B cell (primary cell): Measurements from ENCODE around the gene ADGRV1. TPM values are rescaled to one million over a fixed set of nuclear protein-coding genes. Genes with fewer than 3 reads are reported as not detected.

Source experiments
- ATAC-seq: fragments of 200-7000 bp; cut with Tn5 transposase; one replicate; pipeline ENCODE4 v1.10.0; 2021; ENCODE audit warnings: low read depth, mild to moderate bottlenecking, moderate number of reproducible peaks, moderate library complexity
- CTCF ChIA-PET: fragments of 350-600 bp; sonication (Branson Sonifier 250); formaldehyde crosslinking; loops from one replicate; lab custom pipeline; 2021; ENCODE audit warnings: antibody characterized with exemption, inconsistent platforms; lab: Charles Lee
- POLR2A ChIA-PET: fragments of 350-600 bp; sonication (Branson Sonifier 250); formaldehyde crosslinking; loops from one replicate; lab custom pipeline; 2021; ENCODE audit warnings: antibody characterized with exemption; lab: Charles Lee
- DNase-seq: peaks from one replicate; pipeline ENCODE4 v3.0.0; 2013
- H2AFZ ChIP-seq: 2 replicates; pipeline ENCODE4 v1.6.1; 2012; ENCODE audit warnings: mild to moderate bottlenecking, low read depth, low read length; ENCODE audit not compliant: insufficient read depth, poor library complexity, severe bottlenecking
- H3K27ac ChIP-seq, 2 donors: 1 replicate in 1 of 2; 2 replicates in 1 of 2; pipeline ENCODE4 v1.5.1; 2012 to 2013; ENCODE audit warnings: low read length in 2 of 2, mild to moderate bottlenecking in 2 of 2, moderate library complexity in 1 of 2
- H3K27me3 ChIP-seq, 4 experiments: fragments of 200-600 bp in 1 of 4; sonication (generic) in 1 of 4; replicated peaks in 1 of 4; 1 replicate in 2 of 4; 2 replicates in 2 of 4; pipeline versions ENCODE4 v1.6.1 to v1.7.0; 2013 to 2016; ENCODE audit warnings: low read length in 3 of 4, mild to moderate bottlenecking in 2 of 4, mixed read lengths in 1 of 4, moderate library complexity in 1 of 4; ENCODE audit not compliant: insufficient read depth in 4 of 4, control insufficient read depth in 3 of 4; ENCODE audit errors: control extremely low read depth in 1 of 4
- H3K36me3 ChIP-seq, 2 experiments: replicated peaks in 1 of 2; 1 replicate in 1 of 2; 2 replicates in 1 of 2; pipeline versions ENCODE4 v1.6.1 to v1.7.1; 2013; ENCODE audit warnings: low read length in 1 of 2; ENCODE audit not compliant: insufficient read depth in 2 of 2, control insufficient read depth in 1 of 2; ENCODE audit errors: control extremely low read depth in 1 of 2, extremely low read depth in 1 of 2
- H3K4me1 ChIP-seq, 2 donors: fragments of 200-600 bp in 1 of 2; sonication (generic) in 1 of 2; 1 replicate in 1 of 2; 2 replicates in 1 of 2; pipeline versions ENCODE4 v1.5.1 to v1.6.1; 2013 to 2017; ENCODE audit warnings: low read length in 2 of 2; ENCODE audit not compliant: control insufficient read depth in 2 of 2, insufficient read depth in 2 of 2
- H3K4me2 ChIP-seq: replicated peaks from 2 replicates; pipeline ENCODE3; 2012; ENCODE audit warnings: mild to moderate bottlenecking, low read depth, low read length; ENCODE audit not compliant: poor library complexity, severe bottlenecking
- H3K4me3 ChIP-seq, 5 experiments: fragments of 200-600 bp in 1 of 5; sonication (generic) in 1 of 5; 1 replicate in 3 of 5; 2 replicates in 2 of 5; pipeline versions ENCODE4 v1.5.1 to v1.7.0; 2011 to 2016; ENCODE audit warnings: low read length in 4 of 5, mild to moderate bottlenecking in 4 of 5, low read depth in 2 of 5, control low read depth in 1 of 5, moderate library complexity in 1 of 5; ENCODE audit not compliant: insufficient read depth in 1 of 5; ENCODE audit errors: control extremely low read depth in 1 of 5, extremely low read depth in 1 of 5
- H3K79me2 ChIP-seq: fragments of 200-600 bp; sonication (generic); one replicate; pipeline ENCODE4 v1.6.0; 2016; ENCODE audit warnings: low read length; ENCODE audit not compliant: control insufficient read depth, insufficient read depth
- H3K9ac ChIP-seq: fragments of 200-600 bp; sonication (generic); 2 replicates; pipeline ENCODE4 v1.6.1; 2017; ENCODE audit warnings: mild to moderate bottlenecking, low read length, moderate library complexity
- H3K9me3 ChIP-seq, 3 donors: one replicate each; pipeline versions ENCODE4 v1.6.1 to v1.7.1; 2013; ENCODE audit warnings: low read length in 2 of 3; ENCODE audit not compliant: control insufficient read depth in 2 of 3, insufficient read depth in 1 of 3; ENCODE audit errors: control extremely low read depth in 1 of 3
- H4K20me1 ChIP-seq: 2 replicates; pipeline ENCODE4 v1.6.0; 2012; ENCODE audit warnings: mild to moderate bottlenecking, low read length; ENCODE audit not compliant: insufficient read depth, control insufficient read depth, poor library complexity, severe bottlenecking
- H3K27ac Mint-ChIP-seq: one replicate; pipeline ENCODE4 v1.8.0; 2021; ENCODE audit warnings: mixed read lengths
- H3K27me3 Mint-ChIP-seq: one replicate; pipeline ENCODE4 v1.8.0; 2021; ENCODE audit warnings: mixed read lengths
- H3K4me1 Mint-ChIP-seq: one replicate; pipeline ENCODE4 v1.8.0; 2021; ENCODE audit warnings: mixed read lengths
- H3K4me3 Mint-ChIP-seq: one replicate; pipeline ENCODE4 v1.8.0; 2021; ENCODE audit warnings: mixed read lengths
- H3K9me3 Mint-ChIP-seq: one replicate; pipeline ENCODE4 v1.8.0; 2022; ENCODE audit warnings: mixed read lengths; ENCODE audit not compliant: insufficient read depth
- EZH2 ChIP-seq: IDR thresholded peaks from 2 replicates; pipeline ENCODE4 v1.6.1; 2012; ENCODE audit warnings: borderline replicate concordance, low read depth, mild to moderate bottlenecking, moderate library complexity, low read length; ENCODE audit not compliant: insufficient read depth, poor library complexity, severe bottlenecking
- WGBS: methylation state at CpG from one replicate; pipeline ENCODE4 v1.1.5; 2013; ENCODE audit warnings: missing lambda C conversion rate; ENCODE audit not compliant: insufficient coverage; 5-methylcytosine and 5-hydroxymethylcytosine counted together
- intact Hi-C: fragments of 100-400 bp; cut with micrococcal nuclease; formaldehyde crosslinking; loops from one replicate; pipeline ENCODE4 v1.10.0; 2022
- polyA plus RNA-seq: library from polyadenylated mRNA; depleted of rRNA; stranded (reverse); fragments of >200 nt; gene quantifications from 2 replicates; pipeline ENCODE4 v1.2.3, GENCODE V29; 2012
- total RNA-seq, 2 donors: library from RNA; stranded (reverse); fragments of 120-200 nt in 1 of 2; gene quantifications; 1 replicate in 1 of 2; 2 replicates in 1 of 2; pipeline versions ENCODE4 v1.2.3 to v1.2.4, GENCODE V29; 2013 to 2022
- TF ChIP-seq, protein P1 (sequence below): fragments of 200-600 bp; IDR thresholded peaks from one replicate; pipeline ENCODE4 v1.8.0; 2022; ENCODE audit warnings: antibody characterized with exemption, mild to moderate bottlenecking

Gene ADGRV1
- total and polyA plus RNA-seq, 2 donors (not counting 1 experiment from before 2014, with no cell fraction given), result 0.07 TPM; not detected in 1

GRCh38 chr5:91135475-91136248 is 577.1 kb downstream of the ADGRV1 start:
- no peak overlapping the region for H3K27ac Mint-ChIP-seq

GRCh38 chr5:91136271-91136670 is 577.7 kb downstream of the ADGRV1 start:
- ATAC-seq, result no peak
- CTCF ChIA-PET, result no interaction called here
- WGBS, result no CpG with 5 or more reads among the region's 1 CpG
- H3K4me2 ChIP-seq, result no peak overlapping the region
- H3K36me3 ChIP-seq, result no peaks in the 10 kb centered on the region
- no peak for TF ChIP-seq EZH2
- TF ChIP-seq, protein P1, sequence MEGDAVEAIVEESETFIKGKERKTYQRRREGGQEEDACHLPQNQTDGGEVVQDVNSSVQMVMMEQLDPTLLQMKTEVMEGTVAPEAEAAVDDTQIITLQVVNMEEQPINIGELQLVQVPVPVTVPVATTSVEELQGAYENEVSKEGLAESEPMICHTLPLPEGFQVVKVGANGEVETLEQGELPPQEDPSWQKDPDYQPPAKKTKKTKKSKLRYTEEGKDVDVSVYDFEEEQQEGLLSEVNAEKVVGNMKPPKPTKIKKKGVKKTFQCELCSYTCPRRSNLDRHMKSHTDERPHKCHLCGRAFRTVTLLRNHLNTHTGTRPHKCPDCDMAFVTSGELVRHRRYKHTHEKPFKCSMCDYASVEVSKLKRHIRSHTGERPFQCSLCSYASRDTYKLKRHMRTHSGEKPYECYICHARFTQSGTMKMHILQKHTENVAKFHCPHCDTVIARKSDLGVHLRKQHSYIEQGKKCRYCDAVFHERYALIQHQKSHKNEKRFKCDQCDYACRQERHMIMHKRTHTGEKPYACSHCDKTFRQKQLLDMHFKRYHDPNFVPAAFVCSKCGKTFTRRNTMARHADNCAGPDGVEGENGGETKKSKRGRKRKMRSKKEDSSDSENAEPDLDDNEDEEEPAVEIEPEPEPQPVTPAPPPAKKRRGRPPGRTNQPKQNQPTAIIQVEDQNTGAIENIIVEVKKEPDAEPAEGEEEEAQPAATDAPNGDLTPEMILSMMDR, result no peak
- no peaks in the 10 kb centered on the region for H3K79me2 ChIP-seq
- POLR2A ChIA-PET, result no interaction called here
- no peaks in the 10 kb centered on the region for H3K4me1 ChIP-seq
- H3K27ac Mint-ChIP-seq, result no peak overlapping the region
- no peak overlapping the region for H3K27ac ChIP-seq
- H3K9me3 ChIP-seq, result no peaks in the 10 kb centered on the region
- H2AFZ ChIP-seq, result no peak overlapping the region
- DNase-seq, result no peak
- H3K27me3 ChIP-seq, result no peaks in the 10 kb centered on the region
- intact Hi-C loops, result no loop called here
- no peaks in the 10 kb centered on the region for H3K4me1 Mint-ChIP-seq
- H3K4me3 Mint-ChIP-seq, result no peak overlapping the region
- H3K9me3 Mint-ChIP-seq, result no peaks in the 10 kb centered on the region
- peaks cover 3% of the 10 kb centered on the region for H3K27me3 Mint-ChIP-seq
- no peak overlapping the region for H3K9ac ChIP-seq
- H4K20me1 ChIP-seq, result no peaks in the 10 kb centered on the region
- no peak overlapping the region for H3K4me3 ChIP-seq

More at GRCh38 chr5:91135475-91136248, 577.1 kb downstream of the ADGRV1 start:
- Histone ChIP-seq H3K4me1 (no peaks in the 10 kb centered on the region), H3K36me3 (no peaks in the 10 kb centered on the region), H3K9me3 (no peaks in the 10 kb centered on the region), H3K4me3 (no peak overlapping the region), H4K20me1 (no peaks in the 10 kb centered on the region), H3K27me3 (no peaks in the 10 kb centered on the region), H2AFZ (no peak overlapping the region), H3K79me2 (no peaks in the 10 kb centered on the region), H3K9ac (no peak overlapping the region), H3K4me2 (no peak overlapping the region), H3K27ac (no peak overlapping the region)
- Mint-ChIP-seq H3K4me3 (no peak overlapping the region), H3K9me3 (no peaks in the 10 kb centered on the region), H3K4me1 (no peaks in the 10 kb centered on the region), H3K27me3 (peaks cover 4% of the 10 kb centered on the region)
- 81% methylated on average over 3 of the region's 5 CpGs for WGBS
- ATAC-seq (no peak), DNase-seq (no peak)
- ChIA-PET CTCF (no interaction called here), POLR2A (no interaction called here)
- no peak for TF ChIP-seq EZH2
- TF ChIP-seq, protein P1, result no peak
- intact Hi-C loops, result no loop called here
